Measurements from ENCODE around the gene SYF2. TPM values are rescaled to one million over a fixed set of nuclear protein-coding genes. Genes with fewer than 3 reads are reported as not detected.
A peak's percentile ranks its signal among the peaks of the same experiment; 100 is the strongest.

The SYF2 gene
- total and polyA plus RNA-seq, 2 of the 13 experiments (the other 11 are each of a cell fraction or from before 2014, with no cell fraction given): 17.8 to 34.1 TPM

GRCh38 chr1:25197235-25197975 is 34.9 kb downstream of the SYF2 start (continued):
- 0 out of 2 replicates have a peak, but pooled peaks have one; percentile 21 for TF ChIP-seq ZHX2 (IDR thresholded peaks at IDR 0.05; ENCODE audit: low read depth)
- TF ChIP-seq ZHX2 (CRISPR knock-in tag; IDR thresholded peaks at IDR 0.05; ENCODE audit: borderline replicate concordance): no peak
- no peak for TF ChIP-seq KLF15 (CRISPR knock-in tag; IDR thresholded peaks at IDR 0.05; ENCODE audit: borderline replicate concordance)
- TF ChIP-seq ZNF501 (CRISPR knock-in tag; IDR thresholded peaks at IDR 0.05): peak; percentile 62; the same call in 1 of the 2 replicates
- TF ChIP-seq MTA1 (CRISPR knock-in tag; IDR thresholded peaks at IDR 0.05; ENCODE audit: borderline replicate concordance): peak; percentile 24; the same call in 1 of the 2 replicates
- peak; percentile 30 for TF ChIP-seq YY1 (IDR thresholded peaks at IDR 0.05; ENCODE audit: insufficient read depth, insufficient replicate concordance, low read depth, low read length)
- TF ChIP-seq ZNF788 (CRISPR knock-in tag; IDR thresholded peaks at IDR 0.05; ENCODE audit: borderline replicate concordance): no peak
- TF ChIP-seq, protein P1, sequence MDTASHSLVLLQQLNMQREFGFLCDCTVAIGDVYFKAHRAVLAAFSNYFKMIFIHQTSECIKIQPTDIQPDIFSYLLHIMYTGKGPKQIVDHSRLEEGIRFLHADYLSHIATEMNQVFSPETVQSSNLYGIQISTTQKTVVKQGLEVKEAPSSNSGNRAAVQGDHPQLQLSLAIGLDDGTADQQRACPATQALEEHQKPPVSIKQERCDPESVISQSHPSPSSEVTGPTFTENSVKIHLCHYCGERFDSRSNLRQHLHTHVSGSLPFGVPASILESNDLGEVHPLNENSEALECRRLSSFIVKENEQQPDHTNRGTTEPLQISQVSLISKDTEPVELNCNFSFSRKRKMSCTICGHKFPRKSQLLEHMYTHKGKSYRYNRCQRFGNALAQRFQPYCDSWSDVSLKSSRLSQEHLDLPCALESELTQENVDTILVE (CRISPR knock-in tag; IDR thresholded peaks at IDR 0.05): no peak
- no peak for TF ChIP-seq ZNF256 (CRISPR knock-in tag; conservative IDR thresholded peaks at IDR 0.05)
- TF ChIP-seq ZFAT (CRISPR knock-in tag; conservative IDR thresholded peaks at IDR 0.05): no peak
- peak; percentile 50; the same call in 1 of the 2 replicates for TF ChIP-seq TFAP4 (IDR thresholded peaks at IDR 0.05; ENCODE audit: borderline replicate concordance, low read depth)
- no peak for TF ChIP-seq ZNF124 (CRISPR knock-in tag; IDR thresholded peaks at IDR 0.05)
- TF ChIP-seq MED13 (CRISPR knock-in tag; IDR thresholded peaks at IDR 0.05): no peak
- TF ChIP-seq, protein P2, sequence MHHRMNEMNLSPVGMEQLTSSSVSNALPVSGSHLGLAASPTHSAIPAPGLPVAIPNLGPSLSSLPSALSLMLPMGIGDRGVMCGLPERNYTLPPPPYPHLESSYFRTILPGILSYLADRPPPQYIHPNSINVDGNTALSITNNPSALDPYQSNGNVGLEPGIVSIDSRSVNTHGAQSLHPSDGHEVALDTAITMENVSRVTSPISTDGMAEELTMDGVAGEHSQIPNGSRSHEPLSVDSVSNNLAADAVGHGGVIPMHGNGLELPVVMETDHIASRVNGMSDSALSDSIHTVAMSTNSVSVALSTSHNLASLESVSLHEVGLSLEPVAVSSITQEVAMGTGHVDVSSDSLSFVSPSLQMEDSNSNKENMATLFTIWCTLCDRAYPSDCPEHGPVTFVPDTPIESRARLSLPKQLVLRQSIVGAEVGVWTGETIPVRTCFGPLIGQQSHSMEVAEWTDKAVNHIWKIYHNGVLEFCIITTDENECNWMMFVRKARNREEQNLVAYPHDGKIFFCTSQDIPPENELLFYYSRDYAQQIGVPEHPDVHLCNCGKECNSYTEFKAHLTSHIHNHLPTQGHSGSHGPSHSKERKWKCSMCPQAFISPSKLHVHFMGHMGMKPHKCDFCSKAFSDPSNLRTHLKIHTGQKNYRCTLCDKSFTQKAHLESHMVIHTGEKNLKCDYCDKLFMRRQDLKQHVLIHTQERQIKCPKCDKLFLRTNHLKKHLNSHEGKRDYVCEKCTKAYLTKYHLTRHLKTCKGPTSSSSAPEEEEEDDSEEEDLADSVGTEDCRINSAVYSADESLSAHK (CRISPR knock-in tag; IDR thresholded peaks at IDR 0.05; ENCODE audit: borderline replicate concordance): no peak
- no peak for TF ChIP-seq CSRNP1 (CRISPR knock-in tag; IDR thresholded peaks at IDR 0.05)
- no peak for TF ChIP-seq ZNF251 (CRISPR knock-in tag; IDR thresholded peaks at IDR 0.05)

All from HepG2 (cell line).